Tibial artery (tissue), 4 donors: ENCODE measurements around the gene CFAP100.

Experiments
- DNase-seq, 2 donors: peaks; one replicate each; pipeline ENCODE4 v3.0.0-alpha.2; 2019
- H3K27ac ChIP-seq, 2 donors: fragments of 200-600 bp; sonication (generic) in 1 of 2; 1 replicate in 1 of 2; 2 replicates in 1 of 2; pipeline ENCODE4 v1.5.1; 2018 to 2019; ENCODE audit warnings: mild to moderate bottlenecking in 1 of 2
- H3K27me3 ChIP-seq, 2 donors: fragments of 200-600 bp; sonication (generic) in 1 of 2; one replicate each; pipeline versions ENCODE4 v1.5.1 to v1.6.0; 2016 to 2019
- H3K36me3 ChIP-seq, 3 donors: fragments of 200-600 bp; sonication (generic) in 2 of 3; one replicate each; pipeline ENCODE4 v1.5.1; 2016 to 2019; ENCODE audit warnings: mild to moderate bottlenecking in 2 of 3
- H3K4me1 ChIP-seq, 4 donors: fragments of 200-600 bp; sonication (generic) in 2 of 4; 1 replicate in 3 of 4; 2 replicates in 1 of 4; pipeline ENCODE4 v1.5.1; 2016 to 2019
- H3K4me3 ChIP-seq, 2 donors: fragments of 200-600 bp; sonication (generic) in 1 of 2; 1 replicate in 1 of 2; 2 replicates in 1 of 2; pipeline ENCODE4 v1.5.1; 2018 to 2019; ENCODE audit warnings: mild to moderate bottlenecking in 2 of 2
- H3K9me3 ChIP-seq, 3 donors: fragments of 200-600 bp; sonication (generic) in 1 of 3; one replicate each; pipeline ENCODE4 v1.5.1; 2016 to 2019
- intact Hi-C: fragments of 100-400 bp; cut with DNase I; formaldehyde crosslinking; loops from one replicate; pipeline ENCODE4 v1.15.0; 2023; ENCODE audit warnings: low total_unique reads
- TF ChIP-seq, protein P1 (sequence below), 2 experiments: fragments of 200-600 bp in 1 of 2; fragments of 450-650 bp in 1 of 2; IDR thresholded peaks; one replicate each; pipeline ENCODE4 v1.5.1; 2017 to 2019; ENCODE audit warnings: antibody characterized with exemption in 2 of 2, mild to moderate bottlenecking in 1 of 2, moderate library complexity in 1 of 2

Gene CFAP100

DNA sequence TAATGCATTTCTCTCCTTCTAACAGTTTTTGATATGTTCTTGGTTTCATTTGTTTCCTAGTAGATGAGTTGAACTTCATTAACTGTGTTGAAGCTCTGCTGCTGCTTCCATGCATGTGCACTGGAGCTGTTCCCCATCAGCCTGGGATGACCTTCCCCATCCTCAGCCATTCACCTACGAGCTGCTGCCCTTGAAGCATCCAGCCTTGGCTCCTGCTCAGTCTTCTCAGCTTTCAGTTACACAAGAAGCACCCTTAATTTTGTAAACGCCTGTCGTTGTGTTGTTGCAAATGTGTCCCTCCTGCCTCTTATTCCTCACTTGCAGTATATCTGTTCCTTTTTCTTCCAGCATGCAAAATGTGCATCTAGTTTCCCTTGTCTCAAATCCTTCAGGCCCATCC is 89.4 kb downstream of the CFAP100 start:
- Histone ChIP-seq H3K27ac (no peak overlapping the region), H3K4me1 (peaks cover 0 to 8% (median 0%) of the 10 kb centered on the region in 4 donors), H3K4me3 (no peak overlapping the region), H3K9me3 (no peaks in the 10 kb centered on the region), H3K36me3 (no peaks in the 10 kb centered on the region), H3K27me3 (peaks cover 0 to 4% of the 10 kb centered on the region in 2 donors)
- no peak for DNase-seq
- TF ChIP-seq, protein P1, sequence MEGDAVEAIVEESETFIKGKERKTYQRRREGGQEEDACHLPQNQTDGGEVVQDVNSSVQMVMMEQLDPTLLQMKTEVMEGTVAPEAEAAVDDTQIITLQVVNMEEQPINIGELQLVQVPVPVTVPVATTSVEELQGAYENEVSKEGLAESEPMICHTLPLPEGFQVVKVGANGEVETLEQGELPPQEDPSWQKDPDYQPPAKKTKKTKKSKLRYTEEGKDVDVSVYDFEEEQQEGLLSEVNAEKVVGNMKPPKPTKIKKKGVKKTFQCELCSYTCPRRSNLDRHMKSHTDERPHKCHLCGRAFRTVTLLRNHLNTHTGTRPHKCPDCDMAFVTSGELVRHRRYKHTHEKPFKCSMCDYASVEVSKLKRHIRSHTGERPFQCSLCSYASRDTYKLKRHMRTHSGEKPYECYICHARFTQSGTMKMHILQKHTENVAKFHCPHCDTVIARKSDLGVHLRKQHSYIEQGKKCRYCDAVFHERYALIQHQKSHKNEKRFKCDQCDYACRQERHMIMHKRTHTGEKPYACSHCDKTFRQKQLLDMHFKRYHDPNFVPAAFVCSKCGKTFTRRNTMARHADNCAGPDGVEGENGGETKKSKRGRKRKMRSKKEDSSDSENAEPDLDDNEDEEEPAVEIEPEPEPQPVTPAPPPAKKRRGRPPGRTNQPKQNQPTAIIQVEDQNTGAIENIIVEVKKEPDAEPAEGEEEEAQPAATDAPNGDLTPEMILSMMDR (IDR thresholded peaks at IDR 0.05): no peak
- intact Hi-C loops: no loop called here

DNA sequence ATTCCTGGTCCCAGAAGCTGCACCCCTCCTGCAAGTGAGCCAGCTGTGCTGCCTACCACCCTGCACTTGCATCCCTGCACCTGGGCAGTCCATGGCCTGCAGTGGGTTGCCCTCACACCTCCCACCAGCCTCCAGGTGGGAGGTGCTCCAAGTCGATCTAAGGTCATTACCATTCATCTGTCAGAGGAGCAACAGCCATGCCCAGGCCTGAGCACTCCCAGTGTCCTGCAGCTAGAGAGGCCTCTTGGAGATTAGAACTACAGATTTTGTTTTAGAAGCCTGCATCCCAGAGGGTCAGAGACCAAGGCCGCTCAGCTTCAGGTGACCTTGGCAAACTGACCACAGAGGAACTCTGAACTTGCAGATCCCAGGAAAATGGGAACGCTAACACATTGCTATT is 90.0 kb downstream of the CFAP100 start:
- Histone ChIP-seq H3K4me3 (no peak overlapping the region), H3K9me3 (no peaks in the 10 kb centered on the region), H3K4me1 (peaks cover 0 to 8% (median 0%) of the 10 kb centered on the region in 4 donors), H3K36me3 (no peaks in the 10 kb centered on the region), H3K27me3 (peaks cover 0 to 4% of the 10 kb centered on the region in 2 donors), H3K27ac (no peak overlapping the region)
- intact Hi-C loops: no loop called here
- TF ChIP-seq, protein P1 (IDR thresholded peaks at IDR 0.05): no peak
- DNase-seq: no peak

DNA sequence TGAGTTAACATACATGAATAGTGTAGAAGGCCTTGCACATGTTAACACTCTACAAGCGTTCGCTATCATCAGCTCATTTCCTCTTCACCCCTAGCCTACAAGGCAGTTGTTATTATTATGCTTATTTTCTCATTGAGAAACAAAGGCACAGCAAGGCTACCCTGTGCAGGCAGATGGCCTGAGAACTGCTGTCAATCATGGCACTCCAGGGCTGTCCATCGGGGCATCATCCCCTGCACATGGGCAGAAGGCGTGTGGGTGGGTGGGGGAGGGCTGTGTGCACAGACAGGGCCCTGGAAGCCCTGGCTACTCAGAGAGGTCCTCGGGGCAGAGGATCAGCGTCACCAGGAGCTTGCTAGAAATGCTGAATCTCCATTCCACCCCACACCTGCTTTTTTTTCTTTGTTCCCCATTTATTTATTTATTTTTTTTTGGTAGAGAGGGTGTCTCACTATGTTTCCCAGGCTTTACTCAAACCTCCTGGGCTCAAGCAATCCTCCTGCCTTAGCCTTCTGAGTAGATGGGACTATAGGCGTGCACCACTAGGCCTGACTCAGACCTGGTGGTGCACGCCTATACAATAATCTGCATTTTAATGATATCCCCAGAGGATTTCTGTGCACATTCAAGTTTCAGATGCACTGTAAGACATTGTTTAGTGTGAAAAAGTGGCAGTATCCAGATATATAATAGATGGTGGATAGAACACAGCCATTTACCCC is 90.6 kb downstream of the CFAP100 start:
- Histone ChIP-seq H3K4me1 (peaks cover 0 to 8% (median 0%) of the 10 kb centered on the region in 4 donors), H3K27ac (no peak overlapping the region), H3K36me3 (no peaks in the 10 kb centered on the region), H3K9me3 (no peaks in the 10 kb centered on the region), H3K4me3 (no peak overlapping the region), H3K27me3 (peaks cover 0 to 4% of the 10 kb centered on the region in 2 donors)
- intact Hi-C loops: no loop called here
- DNase-seq: no peak
- TF ChIP-seq, protein P1 (IDR thresholded peaks at IDR 0.05): no peak

DNA sequence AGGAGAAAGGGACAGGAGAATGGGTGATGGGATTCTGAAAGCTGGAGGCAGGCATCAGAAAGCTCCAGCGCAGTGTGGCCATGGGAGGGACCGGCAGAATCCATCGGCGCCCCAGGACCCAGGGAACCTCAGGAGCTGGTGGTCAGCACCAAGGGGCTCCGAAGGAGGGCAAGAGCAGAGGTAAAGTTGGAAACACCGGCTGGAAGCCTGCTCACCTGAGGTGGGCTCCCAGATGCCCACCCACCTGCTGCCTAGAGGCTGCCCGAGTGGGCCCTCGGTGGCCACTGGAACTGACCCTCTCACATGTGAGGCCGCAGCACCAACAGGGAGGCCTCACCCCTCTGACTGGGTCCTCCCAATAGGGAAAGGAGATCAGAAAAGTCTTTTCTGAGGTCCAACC is 91.2 kb downstream of the CFAP100 start:
- no peak overlapping the region for H3K27ac ChIP-seq
- DNase-seq: no peak
- H3K36me3 ChIP-seq: no peaks in the 10 kb centered on the region
- peaks cover 0 to 10% (median 0%) of the 10 kb centered on the region in 4 donors for H3K4me1 ChIP-seq
- intact Hi-C loops: no loop called here
- TF ChIP-seq, protein P1 (IDR thresholded peaks at IDR 0.05): no peak
- no peaks in the 10 kb centered on the region for H3K9me3 ChIP-seq
- no peak overlapping the region for H3K4me3 ChIP-seq
- H3K27me3 ChIP-seq: peaks cover 0 to 4% of the 10 kb centered on the region in 2 donors
